ENCODE data around the gene ZNF428. TPM values are rescaled to one million over a fixed set of nuclear protein-coding genes. Genes with fewer than 3 reads are reported as not detected.

Gene ZNF428
- total RNA-seq, 2 donors from 2014 or later, result 24.1 to 37.8 TPM

DNA sequence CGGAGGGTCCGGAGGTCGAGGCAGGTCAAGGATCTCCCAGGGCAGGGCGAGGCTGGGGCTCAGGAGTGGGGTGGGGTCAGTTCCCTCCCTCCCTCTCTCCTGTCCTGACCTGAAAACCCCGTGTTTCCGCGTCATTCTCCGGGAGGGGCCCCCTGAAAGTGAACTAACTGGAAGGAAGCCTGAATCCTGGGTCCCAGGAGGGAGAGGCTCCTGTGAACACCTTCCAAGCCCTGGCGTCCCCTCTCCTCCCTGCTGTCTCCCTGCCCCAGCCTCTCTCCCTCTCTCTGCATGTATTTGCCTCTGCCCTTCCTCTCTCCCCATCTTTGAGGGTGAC, 21.0 kb upstream of the ZNF428 start:
- no peaks in the 10 kb centered on the region for H3K27me3 ChIP-seq (replicated peaks; ENCODE audit: insufficient read depth)
- TF ChIP-seq, protein P1, sequence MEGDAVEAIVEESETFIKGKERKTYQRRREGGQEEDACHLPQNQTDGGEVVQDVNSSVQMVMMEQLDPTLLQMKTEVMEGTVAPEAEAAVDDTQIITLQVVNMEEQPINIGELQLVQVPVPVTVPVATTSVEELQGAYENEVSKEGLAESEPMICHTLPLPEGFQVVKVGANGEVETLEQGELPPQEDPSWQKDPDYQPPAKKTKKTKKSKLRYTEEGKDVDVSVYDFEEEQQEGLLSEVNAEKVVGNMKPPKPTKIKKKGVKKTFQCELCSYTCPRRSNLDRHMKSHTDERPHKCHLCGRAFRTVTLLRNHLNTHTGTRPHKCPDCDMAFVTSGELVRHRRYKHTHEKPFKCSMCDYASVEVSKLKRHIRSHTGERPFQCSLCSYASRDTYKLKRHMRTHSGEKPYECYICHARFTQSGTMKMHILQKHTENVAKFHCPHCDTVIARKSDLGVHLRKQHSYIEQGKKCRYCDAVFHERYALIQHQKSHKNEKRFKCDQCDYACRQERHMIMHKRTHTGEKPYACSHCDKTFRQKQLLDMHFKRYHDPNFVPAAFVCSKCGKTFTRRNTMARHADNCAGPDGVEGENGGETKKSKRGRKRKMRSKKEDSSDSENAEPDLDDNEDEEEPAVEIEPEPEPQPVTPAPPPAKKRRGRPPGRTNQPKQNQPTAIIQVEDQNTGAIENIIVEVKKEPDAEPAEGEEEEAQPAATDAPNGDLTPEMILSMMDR (IDR thresholded peaks at IDR 0.05), result no peak
- H3K4me3 ChIP-seq, result peak overlapping the region; percentile 74
- ATAC-seq (ENCODE audit: insufficient number of reproducible peaks, low FRiP score, low read depth), result no peak
- no peak for DNase-seq (ENCODE audit: low spot score)
- no peaks in the 10 kb centered on the region for H3K36me3 ChIP-seq
- no peaks in the 10 kb centered on the region for H3K9me3 ChIP-seq
- H3K4me1 ChIP-seq (ENCODE audit: control insufficient read depth in 1 of 2, low read depth in 2 of 2), result peaks cover 0 to 9% of the 10 kb centered on the region in 2 donors
- no peak overlapping the region for H3K27ac ChIP-seq

DNA sequence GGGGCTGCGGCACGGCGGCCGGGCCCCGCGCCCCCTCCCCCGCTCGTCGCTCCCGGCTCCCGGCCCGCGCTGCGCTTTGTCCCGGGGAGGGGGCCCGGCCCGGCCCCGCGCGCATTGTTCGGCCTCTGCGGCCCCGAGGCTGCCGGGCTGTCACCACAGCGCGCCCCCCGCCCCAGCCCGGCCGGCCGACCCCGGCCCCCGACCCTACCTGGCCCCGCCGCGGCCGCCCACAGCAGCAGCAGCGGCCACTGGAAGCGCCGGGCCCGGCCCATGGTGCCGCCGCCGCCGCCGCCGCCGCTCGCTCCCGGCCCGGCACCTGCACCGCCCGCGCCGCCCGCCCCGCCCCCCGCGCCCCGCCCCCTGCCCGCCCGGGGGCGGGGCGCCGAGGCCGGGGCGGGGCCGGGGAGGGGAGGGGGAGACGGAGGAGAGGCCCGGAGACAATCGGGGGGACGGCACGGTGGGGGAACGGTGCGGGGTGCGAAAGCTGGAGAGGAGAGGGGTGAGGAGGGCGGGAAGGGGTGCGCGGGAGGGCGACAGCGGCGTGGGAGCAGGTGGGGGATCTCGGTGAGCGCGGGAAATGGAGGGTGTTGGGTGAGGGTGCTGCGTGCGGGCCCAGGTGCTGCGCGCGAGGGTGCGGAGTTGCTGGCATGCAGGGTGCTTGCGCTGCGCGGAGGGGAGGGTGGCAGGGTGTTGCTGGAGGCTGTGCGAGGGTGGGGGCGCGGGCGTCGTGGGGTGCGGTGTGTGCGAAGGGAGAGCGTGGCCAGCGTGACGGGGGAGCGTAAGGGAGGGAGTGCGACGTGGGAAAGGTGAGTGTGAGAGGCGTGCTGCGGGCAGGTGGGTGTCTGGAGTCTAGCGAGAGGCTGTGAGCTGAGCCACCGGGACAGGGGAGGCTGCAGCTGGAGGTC, 20.3 kb upstream of the ZNF428 start, which contains the start of gene CADM4:
TSS of gene CADM4 (minus strand) at position 332 of the 905 bp plus-strand sequence. CDS start at position 272, 60 bp downstream.
- H3K27ac ChIP-seq, result no peak within 1 kb of the TSS
- no peaks in the 10 kb centered on the region for H3K27me3 ChIP-seq (replicated peaks; ENCODE audit: insufficient read depth)
- DNase-seq (ENCODE audit: low spot score) (no peak), ATAC-seq (ENCODE audit: insufficient number of reproducible peaks, low FRiP score, low read depth) (no peak)
- H3K4me1 ChIP-seq (ENCODE audit: control insufficient read depth in 1 of 2, low read depth in 2 of 2), result peaks cover 0 to 9% of the 10 kb centered on the region in 2 donors
- H3K4me3 ChIP-seq, result peak within 1 kb of the TSS; percentile 74
- no peaks in the 10 kb centered on the region for H3K9me3 ChIP-seq
- no peaks in the 10 kb centered on the region for H3K36me3 ChIP-seq
- TF ChIP-seq, protein P1 (IDR thresholded peaks at IDR 0.05), result no peak

DNA sequence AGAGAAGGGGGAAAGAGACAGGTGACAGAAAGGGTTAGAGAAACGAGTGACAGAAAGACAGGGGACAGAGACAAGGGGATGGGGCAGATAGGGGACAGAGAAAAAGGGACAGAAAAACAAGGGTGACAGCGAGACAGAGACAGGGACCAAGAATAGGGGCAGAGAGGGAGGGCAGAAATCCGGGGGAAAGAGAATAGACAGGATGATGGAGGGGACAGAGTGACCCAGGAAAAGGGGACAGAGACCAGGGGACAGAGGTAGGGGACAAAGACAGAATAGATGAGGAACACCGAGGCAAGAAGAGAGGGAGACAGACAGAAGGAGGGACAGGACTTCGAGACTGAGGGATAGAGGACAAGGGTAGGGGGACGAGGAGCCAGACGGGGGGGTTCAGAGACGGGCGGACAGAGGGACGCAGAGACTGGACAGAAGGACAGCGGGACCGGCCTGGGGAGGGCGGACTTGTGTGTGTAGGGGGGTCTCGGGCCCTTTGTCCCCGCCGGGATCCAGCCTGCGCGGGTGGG, 19.6 kb upstream of the ZNF428 start:
- TF ChIP-seq, protein P1 (IDR thresholded peaks at IDR 0.05), result no peak
- Histone ChIP-seq H3K9me3 (no peaks in the 10 kb centered on the region), H3K4me3 (peak overlapping the region; percentile 54), H3K4me1 (ENCODE audit: control insufficient read depth in 1 of 2, low read depth in 2 of 2) (peaks cover 0 to 9% of the 10 kb centered on the region in 2 donors), H3K27me3 (replicated peaks; ENCODE audit: insufficient read depth) (no peaks in the 10 kb centered on the region), H3K36me3 (no peaks in the 10 kb centered on the region), H3K27ac (no peak overlapping the region)
- DNase-seq (ENCODE audit: low spot score) (no peak), ATAC-seq (ENCODE audit: insufficient number of reproducible peaks, low FRiP score, low read depth) (no peak)

GRCh38 chr19:43638214-43638994, 19.0 kb upstream of the ZNF428 start:
- Histone ChIP-seq H3K27me3 (replicated peaks; ENCODE audit: insufficient read depth) (no peaks in the 10 kb centered on the region), H3K4me1 (ENCODE audit: control insufficient read depth in 1 of 2, low read depth in 2 of 2) (peaks cover 0 to 9% of the 10 kb centered on the region in 2 donors), H3K36me3 (no peaks in the 10 kb centered on the region), H3K4me3 (no peak overlapping the region), H3K27ac (no peak overlapping the region), H3K9me3 (no peaks in the 10 kb centered on the region)
- DNase-seq (ENCODE audit: low spot score), result no peak
- TF ChIP-seq, protein P1 (IDR thresholded peaks at IDR 0.05), result no peak
- ATAC-seq (ENCODE audit: insufficient number of reproducible peaks, low FRiP score, low read depth), result no peak

Data from thoracic aorta (tissue), 2 donors.